H4 (cell line): ENCODE measurements around the gene CHD5. TPM values are rescaled to one million over a fixed set of nuclear protein-coding genes. Genes with fewer than 3 reads are reported as not detected.

Source experiments
- DNase-seq: peaks from one replicate; pipeline ENCODE4 v3.0.0-alpha.2; 2015; ENCODE audit warnings: low spot score
- total RNA-seq: library from RNA; depleted of rRNA; stranded (reverse); fragments of >200 nt; shearing (Covaris generic); gene quantifications from 2 replicates; pipeline ENCODE4 v1.2.3, GENCODE V29; 2014

CHD5 gene
- total RNA-seq, 1 experiment from 2014 or later, result 0.04 TPM

DNA sequence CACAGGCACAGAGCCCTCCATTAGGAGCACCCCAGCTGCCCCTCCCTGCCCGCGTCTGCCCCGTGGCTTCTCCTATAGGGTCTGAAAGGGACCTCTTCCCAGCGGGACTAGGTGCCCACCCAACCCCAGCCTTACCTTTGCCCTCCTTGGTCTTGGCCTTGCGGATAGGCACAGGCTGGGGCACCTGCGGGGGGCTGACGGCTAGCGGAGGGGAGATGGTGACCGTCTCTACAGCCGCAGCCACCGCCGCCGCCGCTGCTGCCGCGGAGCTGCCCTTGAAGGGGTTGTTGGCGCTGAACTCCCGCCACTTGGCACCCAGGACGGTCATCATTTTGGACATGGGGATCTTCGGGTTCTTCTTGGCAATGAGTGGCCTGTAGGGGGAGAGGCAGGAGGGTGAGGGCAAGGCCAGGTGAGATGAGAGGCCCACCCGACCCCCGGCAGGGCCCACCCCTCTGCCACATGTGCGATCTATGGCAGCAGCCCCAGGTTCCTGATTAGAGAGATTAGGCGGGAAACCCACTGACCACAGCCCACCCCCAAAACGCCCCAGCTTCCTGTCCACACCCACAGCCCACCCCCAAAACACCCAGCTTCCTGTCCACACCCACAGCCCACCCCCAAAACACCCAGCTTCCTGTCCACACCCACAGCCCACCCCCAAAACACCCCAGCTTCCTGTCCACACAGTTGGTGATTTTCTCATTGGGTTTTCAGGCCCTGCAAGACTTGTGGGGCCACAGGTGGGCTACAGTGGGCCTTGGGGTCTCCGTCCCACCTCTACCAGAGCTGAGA, 25.4 kb downstream of the CHD5 start:
- DNase-seq, result no peak

- DNase-seq, result no peak
Observed at GRCh38 chr1:6152882-6153281, 27.2 kb downstream of the CHD5 start.

DNA sequence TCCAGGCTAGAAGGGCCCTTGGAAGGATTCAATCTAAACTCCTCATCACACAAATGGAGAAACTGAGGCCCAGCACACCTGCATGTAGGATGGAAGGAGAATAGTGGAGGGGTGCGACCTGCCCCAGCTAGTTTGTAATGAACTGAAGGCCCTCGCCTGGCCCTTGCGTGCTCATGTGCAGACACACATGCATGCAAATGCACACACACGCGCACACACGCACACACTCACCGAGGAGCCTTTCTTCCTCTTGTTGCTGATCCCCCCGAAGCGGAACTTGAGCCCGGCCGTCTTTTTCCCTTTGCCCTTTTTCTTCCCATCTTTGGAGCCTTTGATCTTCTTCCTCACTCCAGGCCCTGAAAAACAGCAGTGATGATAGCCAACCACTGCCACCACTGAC, 27.9 kb downstream of the CHD5 start:
- DNase-seq, result no peak

- DNase-seq, result no peak
Observed at GRCh38 chr1:6151291-6151822, 28.8 kb downstream of the CHD5 start.

DNA sequence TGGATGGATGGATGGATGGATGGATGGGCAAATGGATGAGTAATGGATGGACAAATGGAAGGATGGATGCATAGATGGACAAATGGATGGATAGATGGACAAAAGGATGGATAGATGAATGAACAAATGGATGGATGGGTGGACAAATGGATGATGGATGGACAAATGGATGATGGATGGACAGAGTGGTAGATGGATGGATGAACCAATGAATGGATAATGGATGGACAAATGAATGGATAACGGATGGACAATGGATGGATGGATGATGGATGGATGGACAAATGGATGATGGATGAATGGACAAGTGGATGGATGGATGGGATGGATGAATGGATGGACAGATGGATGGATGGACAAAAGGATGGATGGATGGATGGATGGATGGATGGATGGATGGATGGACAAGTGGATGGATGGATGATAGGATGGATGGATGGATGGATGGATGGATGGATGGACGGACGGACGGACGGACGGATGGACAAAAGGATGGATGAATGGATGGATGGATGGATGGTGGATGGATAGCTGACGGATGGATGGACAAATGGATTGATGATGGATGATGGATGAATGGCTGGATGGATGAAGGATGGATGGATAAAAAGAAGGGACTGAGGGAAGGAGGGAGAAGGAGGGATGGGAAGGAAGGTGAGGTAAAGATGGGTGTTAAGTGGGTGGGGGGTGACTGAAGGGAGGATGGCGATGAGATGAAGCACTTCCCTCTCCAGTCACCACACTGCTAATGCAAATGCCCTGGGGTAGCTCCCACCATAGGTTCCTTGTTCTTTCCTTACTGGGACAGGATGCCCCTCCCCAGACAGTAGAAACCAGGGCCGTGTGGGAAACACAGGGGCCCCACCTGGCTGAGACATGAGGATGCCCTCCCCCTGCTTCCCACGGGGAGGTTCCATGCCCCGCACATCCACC, 29.8 kb downstream of the CHD5 start:
- no peak for DNase-seq

DNA sequence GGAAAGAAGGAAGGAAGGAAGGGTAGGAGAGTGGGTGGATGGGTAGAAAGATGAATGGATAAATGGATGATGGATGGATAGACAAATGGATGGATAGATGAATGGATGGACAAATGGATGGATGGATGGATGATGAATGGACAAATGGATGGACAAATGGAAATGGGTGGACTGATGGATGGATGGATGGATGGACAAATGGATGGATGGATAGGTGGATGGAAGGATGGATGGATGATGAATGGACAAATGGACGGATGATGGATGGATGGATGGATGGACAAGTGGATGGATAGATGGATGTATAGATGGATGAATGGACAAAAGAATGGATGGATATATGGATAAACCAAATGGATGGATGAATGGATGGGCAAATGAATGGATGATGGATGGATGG, 30.5 kb downstream of the CHD5 start:
- DNase-seq, result no peak

DNA sequence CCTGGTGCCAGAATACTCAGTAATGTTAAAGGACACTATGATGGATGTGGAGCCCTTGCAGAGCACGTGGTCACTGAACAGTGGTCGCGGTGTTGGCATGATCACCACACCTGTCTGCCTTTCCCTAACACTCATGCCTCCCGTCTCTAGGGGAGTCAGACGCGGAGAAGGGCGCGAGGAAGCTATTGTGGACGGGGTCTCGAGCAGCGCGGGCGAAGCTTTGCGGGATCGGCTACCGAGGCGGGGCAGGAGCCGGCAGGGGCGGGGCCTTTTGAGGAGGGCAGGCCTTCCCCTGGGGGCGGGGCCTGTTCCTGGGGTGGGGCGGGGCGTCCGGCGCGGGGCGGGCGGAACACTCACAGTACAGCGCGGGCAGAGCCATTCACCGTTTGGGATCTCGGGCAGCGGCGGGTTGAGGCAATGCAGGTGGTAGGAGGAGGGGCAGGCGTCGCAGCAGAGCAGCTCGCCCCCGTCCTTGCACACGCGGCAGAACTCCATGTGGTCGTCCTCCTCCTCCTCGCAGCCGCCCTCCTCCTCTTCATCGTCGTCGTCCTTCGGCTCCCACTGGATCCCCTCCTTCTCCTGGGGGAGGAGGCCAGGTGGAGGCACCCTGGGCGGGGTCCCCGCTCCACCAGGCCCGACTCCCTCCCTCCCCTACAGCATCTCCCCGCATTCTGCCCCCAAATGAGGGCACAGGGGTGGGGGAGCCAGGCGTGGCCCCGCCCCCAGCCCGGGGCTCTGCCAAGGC, 31.5 kb downstream of the CHD5 start:
- no peak for DNase-seq

GRCh38 chr1:6145864-6146410, 34.2 kb downstream of the CHD5 start:
- no peak for DNase-seq

- no peak for DNase-seq
Observed at GRCh38 chr1:6145396-6145750, 34.7 kb downstream of the CHD5 start.

DNA sequence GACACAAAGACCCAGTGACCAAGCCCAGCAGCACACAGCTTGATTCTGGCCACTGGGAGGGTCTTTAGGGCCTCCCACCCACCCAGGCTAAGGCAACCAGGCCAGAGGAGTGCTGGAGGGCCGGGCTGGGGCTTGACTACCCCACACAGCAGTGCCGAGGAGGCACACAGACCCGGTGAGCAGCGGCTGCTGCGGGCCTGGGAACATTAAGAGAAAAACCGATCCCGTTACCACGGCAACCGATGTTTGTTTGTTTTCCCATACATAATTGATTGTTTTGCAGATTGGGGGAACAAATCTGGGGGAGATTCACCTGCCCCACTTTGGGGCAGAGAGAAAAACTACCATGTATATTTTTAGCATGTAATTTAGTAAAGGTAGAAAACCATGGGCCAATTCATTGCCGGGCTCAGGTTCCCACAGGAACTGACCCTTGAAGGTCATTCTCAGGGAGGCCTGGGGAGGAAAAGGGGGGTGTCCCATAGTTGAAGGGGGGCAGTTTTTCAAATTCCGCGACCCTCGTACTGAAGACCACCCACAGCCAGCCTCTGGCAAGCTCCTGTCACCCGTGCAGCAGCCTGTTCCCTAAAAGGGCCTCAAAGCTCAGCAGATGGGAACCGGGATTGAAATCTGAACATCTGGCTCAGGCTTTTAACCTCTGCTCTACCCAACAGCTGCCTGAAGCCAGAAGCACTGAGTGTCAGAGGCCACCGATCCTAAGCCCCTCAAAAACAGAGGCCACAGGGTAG, 35.3 kb downstream of the CHD5 start:
- DNase-seq, result no peak

DNA sequence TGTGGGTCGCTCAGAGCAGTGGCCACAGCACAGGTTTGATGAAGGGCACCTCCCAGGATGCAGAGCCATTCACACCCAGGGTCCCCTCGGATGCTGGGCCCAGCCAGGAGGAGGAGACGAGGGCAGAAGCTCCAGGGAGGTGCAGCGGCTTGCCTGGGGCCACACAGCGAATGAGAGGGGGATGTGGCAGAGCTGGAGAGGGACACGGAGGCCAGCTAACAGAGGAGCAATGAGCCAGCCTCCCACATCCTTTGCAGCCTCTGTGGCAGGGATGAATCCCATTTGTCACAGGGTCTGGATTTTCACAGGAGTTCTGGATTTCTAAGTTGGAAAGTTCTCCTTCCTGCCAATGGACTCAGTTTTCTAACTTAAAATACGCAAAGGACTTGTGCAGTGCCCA, 35.9 kb downstream of the CHD5 start:
- no peak for DNase-seq

DNA sequence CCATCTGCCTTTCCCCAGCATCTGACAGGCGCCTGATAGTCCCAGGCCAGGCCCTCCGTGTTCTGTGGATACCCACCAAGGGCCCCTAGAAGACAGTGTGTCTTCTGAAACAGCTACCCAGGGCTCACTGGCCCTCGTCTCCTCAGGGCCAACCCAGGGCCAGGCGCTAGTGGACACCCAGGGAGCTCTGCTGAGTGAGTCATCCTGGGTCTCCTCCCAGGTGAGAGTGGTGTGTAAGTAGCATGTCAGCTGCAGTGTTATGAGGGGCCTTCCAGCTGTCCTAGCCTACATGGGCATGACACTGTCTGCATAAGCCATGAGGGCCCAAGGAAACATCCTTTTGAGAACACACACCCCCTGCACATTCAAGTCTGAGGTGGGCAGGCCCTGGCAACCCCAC, 36.7 kb downstream of the CHD5 start:
- no peak for DNase-seq

- DNase-seq, result no peak
Observed at GRCh38 chr1:6142734-6143133, 37.4 kb downstream of the CHD5 start.

- no peak for DNase-seq
Observed at GRCh38 chr1:6142036-6142621, 38.0 kb downstream of the CHD5 start.

GRCh38 chr1:6141592-6141991, 38.5 kb downstream of the CHD5 start:
- no peak for DNase-seq

- DNase-seq, result no peak
Observed at GRCh38 chr1:6140413-6140812, 39.7 kb downstream of the CHD5 start.

GRCh38 chr1:6137758-6138157, 42.4 kb downstream of the CHD5 start:
- DNase-seq, result no peak

DNA sequence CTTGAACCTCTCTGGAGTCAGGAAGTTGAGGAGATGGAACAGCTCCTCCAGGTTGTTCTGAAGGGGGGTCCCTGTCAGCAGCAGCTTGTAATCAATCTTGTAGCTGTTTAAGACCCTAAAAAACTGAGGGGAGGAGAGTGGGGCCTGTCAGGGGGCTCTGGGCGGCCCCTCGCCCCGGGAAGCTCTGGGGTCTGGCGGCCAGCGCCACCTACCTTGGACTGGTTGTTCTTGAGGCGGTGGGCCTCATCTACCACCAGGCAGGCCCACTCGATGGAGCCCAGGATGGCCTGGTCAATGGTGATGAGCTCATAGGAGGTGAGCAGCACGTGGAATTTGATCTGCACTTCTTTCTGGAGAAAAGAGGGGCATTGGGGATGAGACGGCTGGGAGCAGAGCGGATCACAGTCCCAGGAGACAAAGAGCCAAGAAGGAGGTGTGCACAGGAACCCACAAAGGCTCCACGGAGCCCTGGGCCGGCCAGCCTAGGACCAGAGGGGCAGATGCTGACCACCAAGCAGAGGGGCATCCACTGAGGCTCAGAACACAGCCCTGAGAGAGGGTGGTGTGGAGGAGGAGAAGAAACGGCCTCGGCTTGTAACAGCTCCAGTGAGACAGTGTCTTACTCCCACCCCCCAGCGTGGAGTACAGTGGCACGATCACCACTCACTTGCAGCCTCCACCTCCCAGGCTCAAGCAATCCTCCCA, 43.5 kb downstream of the CHD5 start:
- no peak for DNase-seq

DNA sequence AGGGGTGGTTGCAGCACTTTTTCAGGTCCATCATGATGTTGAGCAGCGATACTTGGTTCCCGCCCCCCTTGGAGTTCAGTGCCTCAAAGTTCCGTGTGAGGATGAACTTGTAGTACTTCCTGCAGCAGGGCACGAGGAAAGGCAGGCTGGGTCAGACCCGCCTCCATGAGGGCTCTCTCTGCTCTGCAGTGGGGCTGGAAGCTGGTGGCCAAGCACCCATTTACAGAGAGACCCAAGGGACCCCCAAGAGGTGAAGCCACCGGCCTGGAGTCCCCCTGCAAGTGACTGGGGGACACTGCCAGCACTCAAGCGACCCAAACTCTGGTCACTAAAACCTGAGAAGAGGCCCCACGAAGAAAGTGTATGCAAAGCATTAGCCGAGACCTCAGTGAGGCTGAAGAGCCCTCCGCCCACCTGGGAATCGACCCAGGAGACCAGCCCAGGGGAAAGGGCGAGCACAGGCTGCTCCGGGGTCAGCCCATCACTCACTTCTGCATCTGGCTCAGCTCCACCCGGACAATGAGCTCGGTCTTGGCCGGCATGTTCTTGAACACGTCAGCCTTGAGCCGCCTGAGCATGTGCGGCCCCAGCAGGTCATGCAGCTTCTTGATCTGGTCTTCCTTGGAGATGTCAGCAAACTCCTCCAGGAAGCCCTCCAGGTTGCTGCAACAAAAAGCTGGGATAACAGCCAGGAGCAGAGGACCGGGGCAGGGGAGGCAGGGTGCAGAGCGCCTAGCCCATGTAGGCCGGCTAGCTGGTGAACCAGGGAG, 45.2 kb downstream of the CHD5 start:
- DNase-seq, result no peak
